Neural progenitor cell (in vitro differentiated cells): Measurements from ENCODE around the gene MED9. TPM values are rescaled to one million over a fixed set of nuclear protein-coding genes. Genes with fewer than 3 reads are reported as not detected.
A peak's percentile ranks its signal among the peaks of the same experiment; 100 is the strongest.

Experiments
- DNase-seq: peaks from one replicate; pipeline ENCODE4 v3.0.0-alpha.2; 2016; ENCODE audit warnings: low spot score
- H2AFZ ChIP-seq: fragments of 200-600 bp; sonication (generic); replicated peaks from 2 replicates; pipeline ENCODE4 v1.6.1; 2016; ENCODE audit warnings: antibody characterized with exemption
- H3F3A ChIP-seq: fragments of 200-600 bp; sonication (generic); 2 replicates; pipeline ENCODE4 v1.6.1; 2016; ENCODE audit warnings: antibody characterized with exemption, low read depth
- H3K27ac ChIP-seq: fragments of 200-600 bp; sonication (generic); 2 replicates; pipeline ENCODE4 v1.5.1; 2016; ENCODE audit warnings: mild to moderate bottlenecking
- H3K27me3 ChIP-seq: fragments of 200-600 bp; sonication (generic); 2 replicates; pipeline ENCODE4 v1.6.1; 2016; ENCODE audit warnings: mild to moderate bottlenecking, moderate library complexity
- H3K36me3 ChIP-seq: fragments of 200-600 bp; sonication (generic); 2 replicates; pipeline ENCODE4 v1.5.1; 2016
- H3K4me1 ChIP-seq: fragments of 200-600 bp; sonication (generic); 2 replicates; pipeline ENCODE4 v1.6.1; 2016; ENCODE audit warnings: mixed run types
- H3K4me2 ChIP-seq: fragments of 200-600 bp; sonication (generic); 2 replicates; pipeline ENCODE4 v1.6.1; 2016
- H3K4me3 ChIP-seq: fragments of 200-600 bp; sonication (generic); 2 replicates; pipeline ENCODE4 v1.5.1; 2016
- H3K79me2 ChIP-seq: fragments of 200-600 bp; sonication (generic); 2 replicates; pipeline ENCODE4 v1.6.1; 2016; ENCODE audit warnings: low read depth
- H3K9ac ChIP-seq: fragments of 200-600 bp; sonication (generic); 2 replicates; pipeline ENCODE4 v1.6.1; 2016
- H3K9me3 ChIP-seq: fragments of 200-600 bp; sonication (generic); 2 replicates; pipeline ENCODE4 v1.5.1; 2016; ENCODE audit warnings: low read depth
- H4K20me1 ChIP-seq: fragments of 200-600 bp; sonication (generic); 2 replicates; pipeline ENCODE4 v1.6.1; 2016; ENCODE audit warnings: low read depth
- H3K27ac Mint-ChIP-seq: 3 replicates; pipeline ENCODE4 v1.8.0; 2021; ENCODE audit warnings: mixed read lengths
- H3K27me3 Mint-ChIP-seq: 2 replicates; pipeline ENCODE4 v1.8.0; 2022; ENCODE audit warnings: low read depth, mild to moderate bottlenecking, inconsistent platforms, moderate library complexity, mixed read lengths; ENCODE audit not compliant: insufficient read depth
- H3K36me3 Mint-ChIP-seq: 3 replicates; pipeline ENCODE4 v1.8.0; 2021; ENCODE audit warnings: mixed read lengths
- H3K4me1 Mint-ChIP-seq: 3 replicates; pipeline ENCODE4 v1.8.0; 2021; ENCODE audit warnings: mixed read lengths
- H3K4me3 Mint-ChIP-seq: 3 replicates; pipeline ENCODE4 v1.8.0; 2021; ENCODE audit warnings: mild to moderate bottlenecking, moderate library complexity, mixed read lengths
- H3K9me3 Mint-ChIP-seq: 3 replicates; pipeline ENCODE4 v1.8.0; 2020; ENCODE audit warnings: mixed read lengths
- EZH2 ChIP-seq: fragments of 200-600 bp; sonication (generic); IDR thresholded peaks from 2 replicates; pipeline ENCODE4 v1.6.1; 2017; ENCODE audit warnings: antibody characterized with exemption, mild to moderate bottlenecking, moderate library complexity
- EZH2phosphoT487 ChIP-seq: fragments of 200-600 bp; sonication (generic); IDR thresholded peaks from 2 replicates; pipeline ENCODE4 v1.6.1; 2017; ENCODE audit warnings: antibody characterized with exemption
- total RNA-seq: library from RNA; depleted of rRNA; stranded (reverse); fragments of >200 nt; gene quantifications from 2 replicates; pipeline ENCODE4 v1.2.3, GENCODE V29; 2015; ENCODE audit warnings: low replicate concordance
- TF ChIP-seq, protein P1 (sequence below): fragments of 200-600 bp; sonication (generic); IDR thresholded peaks from 2 replicates; pipeline ENCODE4 v1.5.1; 2017; ENCODE audit warnings: antibody characterized with exemption, mild to moderate bottlenecking

Gene MED9
- total RNA-seq, 1 donor from 2014 or later, result 15.7 TPM

- peaks cover 2% of the 10 kb centered on the region for H3K36me3 Mint-ChIP-seq
- no peaks in the 10 kb centered on the region for H3K9me3 ChIP-seq
- H3K4me1 ChIP-seq, result peaks cover 3% of the 10 kb centered on the region
- H2AFZ ChIP-seq, result no peak overlapping the region
- H3K36me3 ChIP-seq, result no peaks in the 10 kb centered on the region
- no peaks in the 10 kb centered on the region for H4K20me1 ChIP-seq
- no peaks in the 10 kb centered on the region for H3K27me3 ChIP-seq
- peaks cover 9% of the 10 kb centered on the region for H3K9me3 Mint-ChIP-seq
- no peaks in the 10 kb centered on the region for H3K79me2 ChIP-seq
- H3K9ac ChIP-seq, result no peak overlapping the region
- H3K27ac ChIP-seq, result no peak overlapping the region
- peaks cover 20% of the 10 kb centered on the region for H3K4me1 Mint-ChIP-seq
- H3K27ac Mint-ChIP-seq, result no peak overlapping the region
- H3K4me3 Mint-ChIP-seq, result no peak overlapping the region
- H3K27me3 Mint-ChIP-seq, result peaks cover 13% of the 10 kb centered on the region
- no peak overlapping the region for H3K4me2 ChIP-seq
- DNase-seq, result no peak
- peaks cover 4% of the 10 kb centered on the region for H3F3A ChIP-seq
- no peak overlapping the region for H3K4me3 ChIP-seq
- TF ChIP-seq, protein P1, sequence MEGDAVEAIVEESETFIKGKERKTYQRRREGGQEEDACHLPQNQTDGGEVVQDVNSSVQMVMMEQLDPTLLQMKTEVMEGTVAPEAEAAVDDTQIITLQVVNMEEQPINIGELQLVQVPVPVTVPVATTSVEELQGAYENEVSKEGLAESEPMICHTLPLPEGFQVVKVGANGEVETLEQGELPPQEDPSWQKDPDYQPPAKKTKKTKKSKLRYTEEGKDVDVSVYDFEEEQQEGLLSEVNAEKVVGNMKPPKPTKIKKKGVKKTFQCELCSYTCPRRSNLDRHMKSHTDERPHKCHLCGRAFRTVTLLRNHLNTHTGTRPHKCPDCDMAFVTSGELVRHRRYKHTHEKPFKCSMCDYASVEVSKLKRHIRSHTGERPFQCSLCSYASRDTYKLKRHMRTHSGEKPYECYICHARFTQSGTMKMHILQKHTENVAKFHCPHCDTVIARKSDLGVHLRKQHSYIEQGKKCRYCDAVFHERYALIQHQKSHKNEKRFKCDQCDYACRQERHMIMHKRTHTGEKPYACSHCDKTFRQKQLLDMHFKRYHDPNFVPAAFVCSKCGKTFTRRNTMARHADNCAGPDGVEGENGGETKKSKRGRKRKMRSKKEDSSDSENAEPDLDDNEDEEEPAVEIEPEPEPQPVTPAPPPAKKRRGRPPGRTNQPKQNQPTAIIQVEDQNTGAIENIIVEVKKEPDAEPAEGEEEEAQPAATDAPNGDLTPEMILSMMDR, result no peak
- TF ChIP-seq EZH2phosphoT487 (no peak), EZH2 (no peak)
Observed at GRCh38 chr17:17445925-17446665, 30.7 kb upstream of the MED9 start.

DNA sequence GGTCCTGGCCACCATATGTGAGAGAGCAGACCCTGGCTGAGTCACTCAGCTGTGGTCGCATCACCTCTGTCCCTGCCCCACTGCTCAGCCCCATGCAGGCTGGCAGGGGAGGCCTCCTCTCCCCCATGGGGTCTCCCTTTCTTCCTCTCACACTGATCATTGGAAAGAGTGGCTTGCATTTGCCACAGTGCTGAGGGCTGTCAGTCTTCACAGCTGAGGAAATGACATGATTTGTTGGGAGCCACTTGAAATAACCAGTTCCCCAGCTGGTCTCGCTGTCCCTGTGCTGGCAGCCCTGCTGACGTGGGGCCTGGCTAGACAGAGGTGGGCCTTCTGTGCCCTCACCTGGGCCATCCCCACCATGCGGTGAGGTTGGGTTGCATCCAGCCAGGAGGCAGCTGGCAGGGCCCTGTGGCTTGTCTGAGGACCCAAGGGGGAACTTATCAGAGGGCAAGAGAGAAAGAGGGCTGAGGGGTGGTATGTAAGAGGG is 30.1 kb upstream of the MED9 start:
- no peak for DNase-seq
- TF ChIP-seq EZH2phosphoT487 (no peak), EZH2 (no peak)
- TF ChIP-seq, protein P1, result no peak
- no peaks in the 10 kb centered on the region for H3K79me2 ChIP-seq
- H3F3A ChIP-seq, result no peaks in the 10 kb centered on the region
- H3K9ac ChIP-seq, result no peak overlapping the region
- no peak overlapping the region for H2AFZ ChIP-seq
- peaks cover 10% of the 10 kb centered on the region for H3K27me3 Mint-ChIP-seq
- no peaks in the 10 kb centered on the region for H4K20me1 ChIP-seq
- H3K27ac ChIP-seq, result no peak overlapping the region
- H3K4me3 Mint-ChIP-seq, result no peak overlapping the region
- no peaks in the 10 kb centered on the region for H3K9me3 ChIP-seq
- no peaks in the 10 kb centered on the region for H3K36me3 ChIP-seq
- no peaks in the 10 kb centered on the region for H3K36me3 Mint-ChIP-seq
- no peak overlapping the region for H3K4me3 ChIP-seq
- H3K4me1 Mint-ChIP-seq, result peaks cover 17% of the 10 kb centered on the region
- no peaks in the 10 kb centered on the region for H3K27me3 ChIP-seq
- peaks cover 6% of the 10 kb centered on the region for H3K9me3 Mint-ChIP-seq
- peak overlapping the region; percentile 46 for H3K27ac Mint-ChIP-seq
- H3K4me2 ChIP-seq, result no peak overlapping the region
- H3K4me1 ChIP-seq, result no peaks in the 10 kb centered on the region

DNA sequence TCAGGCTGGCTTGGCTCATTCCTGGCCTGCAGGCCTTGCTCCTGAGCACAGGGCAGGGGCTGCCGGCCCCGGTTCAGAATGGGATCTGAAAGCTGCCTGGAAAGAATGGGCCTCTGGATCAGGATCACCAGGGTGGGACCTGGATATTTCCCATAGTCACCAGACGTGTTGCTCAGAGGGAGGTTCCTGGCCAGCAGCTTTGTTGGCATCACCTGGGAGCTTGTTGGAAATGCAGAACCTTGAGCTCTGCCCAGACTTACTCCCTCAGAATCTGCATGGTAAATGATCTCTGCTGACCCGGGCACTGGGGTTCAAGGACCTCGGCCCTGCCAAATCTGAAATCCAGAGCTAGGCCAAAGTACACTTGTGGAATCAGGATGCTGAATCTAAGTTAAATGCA is 29.5 kb upstream of the MED9 start:
- Mint-ChIP-seq H3K27me3 (peaks cover 10% of the 10 kb centered on the region), H3K9me3 (peaks cover 6% of the 10 kb centered on the region), H3K4me3 (no peak overlapping the region), H3K4me1 (peaks cover 17% of the 10 kb centered on the region), H3K27ac (peak overlapping the region; percentile 46), H3K36me3 (no peaks in the 10 kb centered on the region)
- no peaks in the 10 kb centered on the region for H3K9me3 ChIP-seq
- no peak overlapping the region for H3K9ac ChIP-seq
- H4K20me1 ChIP-seq, result no peaks in the 10 kb centered on the region
- H3K4me2 ChIP-seq, result no peak overlapping the region
- H3K27ac ChIP-seq, result no peak overlapping the region
- H3K4me3 ChIP-seq, result no peak overlapping the region
- H3K79me2 ChIP-seq, result no peaks in the 10 kb centered on the region
- H3K36me3 ChIP-seq, result no peaks in the 10 kb centered on the region
- TF ChIP-seq, protein P1, result no peak
- no peak for TF ChIP-seq EZH2
- H3K4me1 ChIP-seq, result no peaks in the 10 kb centered on the region
- no peaks in the 10 kb centered on the region for H3F3A ChIP-seq
- H2AFZ ChIP-seq, result no peak overlapping the region
- no peaks in the 10 kb centered on the region for H3K27me3 ChIP-seq
- no peak for DNase-seq
